ENCODE data around the gene DHX34. TPM values are rescaled to one million over a fixed set of nuclear protein-coding genes. Genes with fewer than 3 reads are reported as not detected.
A peak's percentile ranks its signal among the peaks of the same experiment; 100 is the strongest.

Gene DHX34
- total RNA-seq, 1 donor = 12.7 TPM

GRCh38 chr19:47303966-47304365, 45.1 kb upstream of the DHX34 start:
- DNase-seq (ENCODE audit: insufficient read length, low spot score, missing footprints) = no peak
- H3K4me2 ChIP-seq (ENCODE audit: insufficient read depth, low read length) = no peak overlapping the region
- no peaks in the 10 kb centered on the region for H3K27me3 ChIP-seq (ENCODE audit: insufficient read depth, low read length)
- H3K36me3 ChIP-seq (ENCODE audit: insufficient read depth, low read length) = no peaks in the 10 kb centered on the region
- no peak overlapping the region for H3K4me3 ChIP-seq (ENCODE audit: insufficient read depth, low read length)
- no peak overlapping the region for H3K27ac ChIP-seq (ENCODE audit: low read depth, low read length)
- TF ChIP-seq CTCF (IDR thresholded peaks at IDR 0.05; ENCODE audit: extremely low read depth, low read depth, low read length) = no peak
- H3K9me3 ChIP-seq (ENCODE audit: low read depth, low read length) = no peaks in the 10 kb centered on the region
- no peaks in the 10 kb centered on the region for H4K20me1 ChIP-seq (ENCODE audit: insufficient read depth, low read length)
- H2AFZ ChIP-seq (ENCODE audit: low read length) = no peak overlapping the region
- H3K4me1 ChIP-seq (ENCODE audit: insufficient read depth, low read length) = peaks cover 5% of the 10 kb centered on the region
- H3K79me2 ChIP-seq (ENCODE audit: insufficient read depth, low read length) = no peaks in the 10 kb centered on the region

DNA sequence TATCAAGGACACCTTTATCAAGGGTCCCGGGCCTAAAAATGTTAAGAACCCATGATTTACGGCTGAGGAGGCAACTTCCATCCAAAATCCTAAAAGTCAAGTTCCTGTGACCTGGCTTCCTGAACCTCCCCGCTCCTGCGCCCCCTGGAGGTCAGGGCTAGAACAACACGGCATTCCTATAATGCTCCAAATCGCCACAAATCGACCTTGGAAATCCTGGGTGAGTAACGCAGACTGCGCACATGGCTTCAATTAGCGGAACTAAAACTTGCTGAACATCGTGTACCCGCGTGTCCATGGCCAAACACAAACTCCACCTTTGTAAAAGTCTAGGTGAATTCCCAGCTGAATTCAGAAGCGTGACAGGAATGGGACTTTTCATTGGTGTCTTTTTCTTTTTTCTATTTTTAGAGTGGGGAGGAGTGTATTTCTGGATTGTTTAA, 43.8 kb upstream of the DHX34 start:
- Histone ChIP-seq H3K4me3 (ENCODE audit: insufficient read depth, low read length) (peak overlapping the region; percentile 41), H3K36me3 (ENCODE audit: insufficient read depth, low read length) (no peaks in the 10 kb centered on the region), H3K4me2 (ENCODE audit: insufficient read depth, low read length) (peak overlapping the region; percentile 77), H3K79me2 (ENCODE audit: insufficient read depth, low read length) (no peaks in the 10 kb centered on the region), H3K27ac (ENCODE audit: low read depth, low read length) (no peak overlapping the region), H2AFZ (ENCODE audit: low read length) (peak overlapping the region; percentile 38), H3K27me3 (ENCODE audit: insufficient read depth, low read length) (no peaks in the 10 kb centered on the region), H4K20me1 (ENCODE audit: insufficient read depth, low read length) (no peaks in the 10 kb centered on the region), H3K4me1 (ENCODE audit: insufficient read depth, low read length) (peaks cover 13% of the 10 kb centered on the region), H3K9me3 (ENCODE audit: low read depth, low read length) (no peaks in the 10 kb centered on the region)
- peak; percentile 88 for DNase-seq (ENCODE audit: insufficient read length, low spot score, missing footprints)
- peak; percentile 99 for TF ChIP-seq CTCF (IDR thresholded peaks at IDR 0.05; ENCODE audit: extremely low read depth, low read depth, low read length)

- H3K79me2 ChIP-seq (ENCODE audit: insufficient read depth, low read length) = no peaks in the 10 kb centered on the region
- H3K4me1 ChIP-seq (ENCODE audit: insufficient read depth, low read length) = peaks cover 13% of the 10 kb centered on the region
- no peaks in the 10 kb centered on the region for H3K36me3 ChIP-seq (ENCODE audit: insufficient read depth, low read length)
- H3K9me3 ChIP-seq (ENCODE audit: low read depth, low read length) = no peaks in the 10 kb centered on the region
- DNase-seq (ENCODE audit: insufficient read length, low spot score, missing footprints) = no peak
- no peak overlapping the region for H3K4me3 ChIP-seq (ENCODE audit: insufficient read depth, low read length)
- H3K4me2 ChIP-seq (ENCODE audit: insufficient read depth, low read length) = no peak overlapping the region
- no peak overlapping the region for H2AFZ ChIP-seq (ENCODE audit: low read length)
- H3K27me3 ChIP-seq (ENCODE audit: insufficient read depth, low read length) = no peaks in the 10 kb centered on the region
- H3K27ac ChIP-seq (ENCODE audit: low read depth, low read length) = no peak overlapping the region
- no peaks in the 10 kb centered on the region for H4K20me1 ChIP-seq (ENCODE audit: insufficient read depth, low read length)
- no peak for TF ChIP-seq CTCF (IDR thresholded peaks at IDR 0.05; ENCODE audit: extremely low read depth, low read depth, low read length)
Measured at GRCh38 chr19:47306303-47306702, 42.8 kb upstream of the DHX34 start.

DNA sequence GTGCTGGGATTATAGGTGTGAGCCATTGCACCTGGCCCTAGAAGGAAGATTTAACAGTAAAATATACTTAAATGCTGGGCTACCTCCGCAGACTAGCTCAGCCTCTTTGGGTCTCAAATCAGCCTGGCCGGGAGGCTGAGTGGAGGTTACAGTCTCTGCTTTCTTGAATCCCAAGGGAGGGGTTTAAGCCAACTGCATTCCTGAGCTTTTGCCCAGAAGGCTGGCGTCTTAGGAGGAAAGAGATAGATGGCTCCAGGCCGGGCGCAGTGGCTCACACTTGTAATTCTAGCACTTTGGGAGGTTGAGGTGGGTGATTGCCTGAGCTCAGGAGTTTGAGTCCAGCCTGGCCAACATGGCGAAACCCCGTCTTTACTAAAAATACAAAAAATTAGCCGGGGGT, 40.1 kb upstream of the DHX34 start:
- Histone ChIP-seq H3K79me2 (ENCODE audit: insufficient read depth, low read length) (no peaks in the 10 kb centered on the region), H3K27me3 (ENCODE audit: insufficient read depth, low read length) (no peaks in the 10 kb centered on the region), H3K9me3 (ENCODE audit: low read depth, low read length) (no peaks in the 10 kb centered on the region), H3K4me2 (ENCODE audit: insufficient read depth, low read length) (peak overlapping the region; percentile 40), H2AFZ (ENCODE audit: low read length) (no peak overlapping the region), H3K27ac (ENCODE audit: low read depth, low read length) (no peak overlapping the region), H3K36me3 (ENCODE audit: insufficient read depth, low read length) (no peaks in the 10 kb centered on the region), H3K4me1 (ENCODE audit: insufficient read depth, low read length) (peaks cover 13% of the 10 kb centered on the region), H3K4me3 (ENCODE audit: insufficient read depth, low read length) (no peak overlapping the region), H4K20me1 (ENCODE audit: insufficient read depth, low read length) (no peaks in the 10 kb centered on the region)
- TF ChIP-seq CTCF (IDR thresholded peaks at IDR 0.05; ENCODE audit: extremely low read depth, low read depth, low read length) = no peak
- DNase-seq (ENCODE audit: insufficient read length, low spot score, missing footprints) = peak; percentile 67
